ENCODE measurements around the gene FCAMR. TPM values are rescaled to one million over a fixed set of nuclear protein-coding genes. Genes with fewer than 3 reads are reported as not detected.
A peak's percentile ranks its signal among the peaks of the same experiment; 100 is the strongest.

Gene FCAMR
- total RNA-seq, 2 donors from 2014 or later: 0.56 to 4.5 TPM

DNA sequence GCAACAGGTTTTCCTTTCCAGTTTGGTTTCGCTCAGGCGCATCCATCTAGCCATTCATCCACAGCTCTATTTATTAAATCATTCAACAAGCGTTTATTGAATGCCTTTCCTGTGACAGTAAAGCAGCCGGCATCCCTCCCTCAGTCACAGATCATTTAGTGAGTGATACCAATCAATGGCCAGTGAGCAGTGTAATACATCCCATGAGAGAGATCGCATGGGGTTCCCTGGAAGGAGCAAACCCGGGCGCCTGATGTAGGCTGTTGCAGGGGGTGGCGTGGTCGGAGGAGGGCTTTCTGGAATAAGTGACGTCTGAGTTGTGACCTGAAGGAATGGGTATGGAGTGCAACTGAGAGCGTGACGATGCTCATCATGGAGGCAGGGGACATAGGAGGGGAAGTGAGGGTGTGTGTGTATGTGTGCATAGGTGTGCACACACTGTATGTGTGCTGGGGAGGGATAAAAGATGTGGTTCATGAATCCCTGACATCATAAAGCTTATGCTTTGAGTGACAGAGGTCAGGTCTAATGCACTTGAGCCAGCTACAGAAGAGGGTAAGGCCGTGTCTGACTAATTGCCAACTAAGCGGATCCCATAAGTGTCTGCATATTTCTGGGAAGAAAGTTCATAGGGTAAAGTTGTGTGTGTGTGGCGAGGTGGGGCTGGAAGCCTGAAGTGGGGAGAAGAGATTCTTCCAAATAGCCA lies 55.1 kb downstream of the FCAMR start:
- Histone ChIP-seq H3K36me3 (no peaks in the 10 kb centered on the region), H3K27me3 (no peaks in the 10 kb centered on the region), H3K4me1 (peaks cover under 1% of the 10 kb centered on the region), H3K9ac (ENCODE audit: low read depth in 2 of 2, low read length in 2 of 2) (no peak overlapping the region), H3K27ac (no peak overlapping the region), H3K4me3 (no peak overlapping the region), H3K9me3 (no peaks in the 10 kb centered on the region)
- intact Hi-C loops (cut with DNase I): loop anchor here (10.0 kb wide), 2 partner anchors 280 to 420 kb away; partner anchors contain the start of gene DYRK3
- no peak for DNase-seq
- TF ChIP-seq, protein P1, sequence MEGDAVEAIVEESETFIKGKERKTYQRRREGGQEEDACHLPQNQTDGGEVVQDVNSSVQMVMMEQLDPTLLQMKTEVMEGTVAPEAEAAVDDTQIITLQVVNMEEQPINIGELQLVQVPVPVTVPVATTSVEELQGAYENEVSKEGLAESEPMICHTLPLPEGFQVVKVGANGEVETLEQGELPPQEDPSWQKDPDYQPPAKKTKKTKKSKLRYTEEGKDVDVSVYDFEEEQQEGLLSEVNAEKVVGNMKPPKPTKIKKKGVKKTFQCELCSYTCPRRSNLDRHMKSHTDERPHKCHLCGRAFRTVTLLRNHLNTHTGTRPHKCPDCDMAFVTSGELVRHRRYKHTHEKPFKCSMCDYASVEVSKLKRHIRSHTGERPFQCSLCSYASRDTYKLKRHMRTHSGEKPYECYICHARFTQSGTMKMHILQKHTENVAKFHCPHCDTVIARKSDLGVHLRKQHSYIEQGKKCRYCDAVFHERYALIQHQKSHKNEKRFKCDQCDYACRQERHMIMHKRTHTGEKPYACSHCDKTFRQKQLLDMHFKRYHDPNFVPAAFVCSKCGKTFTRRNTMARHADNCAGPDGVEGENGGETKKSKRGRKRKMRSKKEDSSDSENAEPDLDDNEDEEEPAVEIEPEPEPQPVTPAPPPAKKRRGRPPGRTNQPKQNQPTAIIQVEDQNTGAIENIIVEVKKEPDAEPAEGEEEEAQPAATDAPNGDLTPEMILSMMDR (IDR thresholded peaks at IDR 0.05): no peak

DNA sequence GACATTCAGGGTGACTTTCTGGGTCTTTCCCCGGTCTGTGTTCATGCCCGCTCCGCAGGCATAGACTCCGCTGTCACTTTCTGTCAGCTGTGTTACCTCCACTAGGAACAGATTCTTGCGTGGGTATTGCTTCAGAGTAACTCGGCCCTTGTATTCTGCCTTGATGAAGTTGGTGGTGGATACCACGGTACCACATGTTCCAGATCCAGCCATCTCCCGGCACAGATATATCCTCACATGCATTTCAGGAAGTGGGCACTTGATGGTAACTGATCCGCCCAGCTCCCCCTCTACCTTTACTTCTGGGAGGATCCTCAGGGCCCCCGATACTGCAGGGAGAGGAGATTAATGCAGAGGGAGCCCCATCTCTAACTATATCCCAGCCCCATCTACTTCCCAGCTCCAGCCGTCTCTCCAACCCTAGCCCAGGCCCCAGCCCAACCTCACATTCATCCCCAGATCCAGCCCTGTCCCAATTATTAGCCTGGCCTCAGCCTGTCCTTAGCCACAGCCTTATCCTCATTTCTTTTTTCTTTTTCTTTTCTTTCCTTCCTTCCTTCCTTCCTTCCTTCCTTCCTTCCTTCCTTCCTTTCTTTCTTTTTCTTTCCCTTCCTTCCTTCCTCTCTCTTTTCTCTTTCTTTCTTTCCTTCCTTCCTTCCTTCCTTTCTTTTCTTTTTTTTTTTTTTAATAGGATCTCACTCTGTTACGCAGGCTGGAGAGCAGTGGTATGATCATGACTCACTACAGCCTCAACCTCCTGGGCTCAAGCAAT lies 56.3 kb downstream of the FCAMR start:
- no peak for DNase-seq
- Histone ChIP-seq H3K9me3 (no peaks in the 10 kb centered on the region), H3K27ac (no peak overlapping the region), H3K4me1 (peaks cover 8% of the 10 kb centered on the region), H3K27me3 (no peaks in the 10 kb centered on the region), H3K4me3 (no peak overlapping the region), H3K9ac (ENCODE audit: low read depth in 2 of 2, low read length in 2 of 2) (no peak overlapping the region), H3K36me3 (no peaks in the 10 kb centered on the region)
- intact Hi-C loops (cut with DNase I): loop anchor here (2.0 to 10.0 kb wide), 4 partner anchors 107 to 419 kb away; partner anchors contain the start of gene DYRK3
- TF ChIP-seq, protein P1 (IDR thresholded peaks at IDR 0.05): no peak

DNA sequence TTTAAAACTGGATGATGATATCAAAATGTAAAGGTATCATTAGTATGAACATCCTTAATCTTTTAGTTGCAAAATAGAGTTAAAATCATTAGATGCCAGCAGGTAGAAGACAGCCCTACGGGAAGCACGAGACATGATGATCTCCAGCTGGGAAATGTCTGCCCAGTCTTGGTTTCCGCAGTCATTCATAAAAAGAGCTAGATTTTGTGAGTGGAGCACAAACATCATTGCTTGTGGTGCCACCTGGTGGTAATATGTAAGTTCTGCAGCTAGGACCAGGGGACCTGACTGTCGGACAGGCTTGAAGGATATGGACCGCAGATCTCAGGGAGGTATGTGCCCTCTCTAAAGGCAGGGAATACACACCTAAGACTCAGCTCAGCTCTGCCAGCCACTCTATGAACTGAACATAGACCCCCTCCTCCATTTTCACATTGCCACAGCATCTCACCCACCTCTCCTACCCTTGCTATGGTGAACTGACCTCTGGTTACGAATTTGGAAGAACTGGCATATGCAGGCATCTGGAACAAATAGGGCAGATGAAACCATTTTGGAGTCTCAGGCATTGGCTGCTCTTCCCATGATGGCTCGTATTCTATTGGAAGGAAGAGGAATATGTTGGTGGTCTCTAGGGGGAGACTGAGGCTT lies 57.7 kb downstream of the FCAMR start:
- no peak overlapping the region for H3K9ac ChIP-seq (ENCODE audit: low read depth in 2 of 2, low read length in 2 of 2)
- peak; percentile 81 for DNase-seq
- no peak overlapping the region for H3K4me3 ChIP-seq
- TF ChIP-seq, protein P1 (IDR thresholded peaks at IDR 0.05): peak; percentile 76
- H3K27me3 ChIP-seq: no peaks in the 10 kb centered on the region
- H3K4me1 ChIP-seq: peaks cover 11% of the 10 kb centered on the region
- no peaks in the 10 kb centered on the region for H3K9me3 ChIP-seq
- H3K36me3 ChIP-seq: no peaks in the 10 kb centered on the region
- no peak overlapping the region for H3K27ac ChIP-seq
- intact Hi-C loops (cut with DNase I): loop anchor here (2.0 to 10.0 kb wide), 4 partner anchors 105 to 418 kb away; partner anchors contain the start of gene DYRK3

DNA sequence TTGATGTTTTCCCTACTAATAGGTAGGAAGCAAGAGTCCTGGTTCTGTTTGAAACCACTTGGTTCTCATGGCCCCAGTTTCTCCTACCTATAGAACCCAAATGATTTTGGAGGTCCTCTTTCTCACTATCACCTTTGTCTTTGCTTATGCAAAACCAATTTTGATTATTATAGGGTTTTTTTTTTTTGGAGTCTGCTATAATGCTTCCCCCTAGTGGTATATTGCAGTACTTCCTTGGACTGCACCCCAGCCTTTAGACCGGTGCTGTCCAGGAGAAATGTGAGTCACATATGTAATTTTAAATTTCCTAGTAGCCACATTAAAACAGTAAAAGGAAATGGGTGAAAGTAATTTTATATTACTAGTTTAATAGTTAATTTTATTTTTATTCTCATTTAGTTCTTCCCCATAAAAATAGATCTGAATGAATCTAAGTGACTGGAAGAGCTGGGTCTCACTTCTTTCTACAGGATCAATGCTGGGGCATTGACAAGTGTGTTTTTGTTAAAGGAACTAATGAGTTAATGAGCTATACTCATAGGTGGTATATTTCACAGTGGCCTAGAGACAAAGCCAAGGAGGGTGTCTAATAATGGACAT lies 59.1 kb downstream of the FCAMR start:
- Histone ChIP-seq H3K36me3 (no peaks in the 10 kb centered on the region), H3K27me3 (no peaks in the 10 kb centered on the region), H3K9ac (ENCODE audit: low read depth in 2 of 2, low read length in 2 of 2) (no peak overlapping the region), H3K4me1 (peaks cover 11% of the 10 kb centered on the region), H3K27ac (no peak overlapping the region), H3K9me3 (no peaks in the 10 kb centered on the region), H3K4me3 (no peak overlapping the region)
- DNase-seq: no peak
- intact Hi-C loops (cut with DNase I): loop anchor here (5.0 to 10.0 kb wide), 3 partner anchors 104 to 416 kb away; partner anchors contain the start of gene DYRK3
- TF ChIP-seq, protein P1 (IDR thresholded peaks at IDR 0.05): peak; percentile 95

DNA sequence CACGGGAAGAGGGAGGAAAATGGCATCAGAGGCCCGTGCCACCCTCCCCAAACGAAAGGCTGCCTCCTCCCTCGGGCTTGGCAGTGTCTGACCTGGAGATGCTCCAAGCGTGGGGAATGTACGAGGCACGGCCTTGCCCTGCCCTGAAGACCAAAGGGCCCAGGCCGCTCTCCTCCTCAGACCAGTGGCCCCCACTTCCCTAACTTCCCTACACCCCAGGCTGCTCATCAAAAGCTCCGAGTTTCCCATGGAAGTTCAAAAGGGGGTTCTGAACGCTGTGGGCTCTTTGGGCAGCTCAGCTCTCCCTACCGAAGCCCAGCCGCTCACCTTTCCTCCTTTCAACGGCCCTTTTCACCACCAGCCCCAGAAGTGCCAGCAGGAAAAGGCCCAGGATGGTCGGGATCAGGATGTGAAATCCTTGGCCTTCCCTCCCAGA lies 60.4 kb downstream of the FCAMR start:
- Histone ChIP-seq H3K9me3 (no peaks in the 10 kb centered on the region), H3K27ac (no peak overlapping the region), H3K27me3 (no peaks in the 10 kb centered on the region), H3K4me1 (peaks cover 11% of the 10 kb centered on the region), H3K4me3 (peak overlapping the region; percentile 41), H3K36me3 (no peaks in the 10 kb centered on the region), H3K9ac (ENCODE audit: low read depth in 2 of 2, low read length in 2 of 2) (no peak overlapping the region)
- TF ChIP-seq, protein P1 (IDR thresholded peaks at IDR 0.05): no peak
- DNase-seq: no peak
- intact Hi-C loops (cut with DNase I): loop anchor here (5.0 to 10.0 kb wide), 4 partner anchors 48 to 415 kb away; partner anchors contain the start of gene DYRK3

Data from colonic mucosa (tissue), 4 donors.